ENCODE data around the gene SIRPA. TPM values are rescaled to one million over a fixed set of nuclear protein-coding genes. Genes with fewer than 3 reads are reported as not detected.

The SIRPA gene
- total RNA-seq, 1 experiment from 2014 or later = 6.0 TPM

- Histone ChIP-seq H3K18ac (ENCODE audit: insufficient read length, low read depth, low read length) (no peak overlapping the region), H3K4me1 (ENCODE audit: insufficient read depth, low read length) (no peaks in the 10 kb centered on the region), H2BK5ac (ENCODE audit: insufficient read length, low read length) (no peak overlapping the region), H4K8ac (replicated peaks; ENCODE audit: insufficient read length, low read depth, low read length) (no peak overlapping the region), H3K9ac (ENCODE audit: extremely low read depth, insufficient read length, low read length) (no peak overlapping the region), H3K56ac (ENCODE audit: insufficient read length, low read depth, low read length) (no peak overlapping the region), H2AK5ac (ENCODE audit: insufficient read length, low read length) (no peak overlapping the region), H4K20me1 (ENCODE audit: control insufficient read depth, insufficient read depth, insufficient read length) (no peaks in the 10 kb centered on the region), H3K23me2 (ENCODE audit: insufficient read length, low read depth, low read length, poor library complexity, severe bottlenecking) (no peaks in the 10 kb centered on the region), H3K9me3 (ENCODE audit: control insufficient read depth, low read depth, low read length) (no peaks in the 10 kb centered on the region), H2BK12ac (ENCODE audit: insufficient read length, low read depth, low read length) (no peak overlapping the region), H3K23ac (ENCODE audit: insufficient read length, low read depth, low read length) (no peak overlapping the region), H3K27ac (ENCODE audit: insufficient read length, low read depth, low read length) (no peak overlapping the region), H2AFZ (ENCODE audit: low read length) (no peak overlapping the region), H3K79me2 (ENCODE audit: insufficient read depth, low read length) (no peaks in the 10 kb centered on the region), H3K4me2 (ENCODE audit: insufficient read depth, insufficient read length, low read length) (no peak overlapping the region), H4K91ac (ENCODE audit: insufficient read length, low read depth, low read length) (no peak overlapping the region), H4K5ac (ENCODE audit: insufficient read length, low read depth, low read length) (no peak overlapping the region), H3K27me3 (ENCODE audit: insufficient read depth, low read length) (no peaks in the 10 kb centered on the region), H3T11ph (ENCODE audit: low read length) (no peak overlapping the region), H2BK15ac (ENCODE audit: low read depth, low read length) (no peak overlapping the region), H3K4ac (ENCODE audit: low read depth, low read length) (no peak overlapping the region), H3K79me1 (ENCODE audit: insufficient read depth, low read depth, low read length, poor library complexity, severe bottlenecking) (no peaks in the 10 kb centered on the region), H3K14ac (ENCODE audit: insufficient read depth, low read length) (no peak overlapping the region), H2BK120ac (ENCODE audit: low read depth, low read length, poor library complexity, severe bottlenecking) (no peak overlapping the region), H2BK20ac (ENCODE audit: low read depth, low read length, poor library complexity, severe bottlenecking) (no peak overlapping the region)
- no peaks in the 10 kb centered on the region for H3K9me3 Mint-ChIP-seq
- no peak overlapping the region for H3K27ac Mint-ChIP-seq
- peaks cover 13 to 29% of the 10 kb centered on the region in 2 experiments for H3K4me1 Mint-ChIP-seq
- H3K4me3 Mint-ChIP-seq = no peak overlapping the region
- no CpG with 5 or more reads among the region's 4 CpGs for WGBS (ENCODE audit: extremely low coverage, insufficient read length, low lambda C conversion rate)
- peaks cover 10% of the 10 kb centered on the region for H3K27me3 Mint-ChIP-seq (ENCODE audit: low read depth)
- H3K36me3 Mint-ChIP-seq (ENCODE audit: insufficient read depth in 1 of 3, low read depth in 3 of 3) = no peaks in the 10 kb centered on the region
- TF ChIP-seq, protein P1, sequence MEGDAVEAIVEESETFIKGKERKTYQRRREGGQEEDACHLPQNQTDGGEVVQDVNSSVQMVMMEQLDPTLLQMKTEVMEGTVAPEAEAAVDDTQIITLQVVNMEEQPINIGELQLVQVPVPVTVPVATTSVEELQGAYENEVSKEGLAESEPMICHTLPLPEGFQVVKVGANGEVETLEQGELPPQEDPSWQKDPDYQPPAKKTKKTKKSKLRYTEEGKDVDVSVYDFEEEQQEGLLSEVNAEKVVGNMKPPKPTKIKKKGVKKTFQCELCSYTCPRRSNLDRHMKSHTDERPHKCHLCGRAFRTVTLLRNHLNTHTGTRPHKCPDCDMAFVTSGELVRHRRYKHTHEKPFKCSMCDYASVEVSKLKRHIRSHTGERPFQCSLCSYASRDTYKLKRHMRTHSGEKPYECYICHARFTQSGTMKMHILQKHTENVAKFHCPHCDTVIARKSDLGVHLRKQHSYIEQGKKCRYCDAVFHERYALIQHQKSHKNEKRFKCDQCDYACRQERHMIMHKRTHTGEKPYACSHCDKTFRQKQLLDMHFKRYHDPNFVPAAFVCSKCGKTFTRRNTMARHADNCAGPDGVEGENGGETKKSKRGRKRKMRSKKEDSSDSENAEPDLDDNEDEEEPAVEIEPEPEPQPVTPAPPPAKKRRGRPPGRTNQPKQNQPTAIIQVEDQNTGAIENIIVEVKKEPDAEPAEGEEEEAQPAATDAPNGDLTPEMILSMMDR (conservative IDR thresholded peaks at IDR 0.05) = no peak
- DNase-seq = no peak
These were observed 10.0 kb upstream of the SIRPA start for GRCh38 chr20:1885254-1885653.

Measured in H9 (cell line).